ENCODE results near the gene YY1.

- TF ChIP-seq CTCF (IDR thresholded peaks at IDR 0.05; ENCODE audit: low read length) (no peak), EZH2 (IDR thresholded peaks at IDR 0.05; ENCODE audit: borderline replicate concordance, low read length) (no peak)
Measured at GRCh38 chr14:100294963-100295330, 56.0 kb downstream of the YY1 start.
